ENCODE data around the gene VEZT.

- no peak for TF ChIP-seq POLR2AphosphoS5 (IDR thresholded peaks at IDR 0.05)
- no peak for TF ChIP-seq CTCF (IDR thresholded peaks at IDR 0.05)
- TF ChIP-seq EP300 (IDR thresholded peaks at IDR 0.05), result no peak
- no peak for TF ChIP-seq POLR2A (IDR thresholded peaks at IDR 0.05)
Observed at GRCh38 chr12:95197636-95198035, 20.0 kb upstream of the VEZT start.

Data from gastroesophageal sphincter (tissue), 3 donors.